ENCODE results near the gene ITGB6.

ITGB6 gene

GRCh38 chr2:160199683-160200389 lies at the start of gene ITGB6:
Gene ITGB6, minus strand, starts transcription at chr2:160200272. Its CDS starts 209 bp downstream, at chr2:160200063.
- no peak for FAIRE-seq
- no peak for DNase-seq (ENCODE audit: low spot score)

- DNase-seq (ENCODE audit: low spot score) (no peak), FAIRE-seq (no peak)
Observed at GRCh38 chr2:160247296-160248035, 47.4 kb upstream of the ITGB6 start.

- peak; percentile 29 for FAIRE-seq
- DNase-seq (ENCODE audit: low spot score): no peak
Observed at GRCh38 chr2:160246356-160246755, 46.3 kb upstream of the ITGB6 start.

- no peak for FAIRE-seq
- DNase-seq (ENCODE audit: low spot score): no peak
Observed at GRCh38 chr2:160245614-160246155, 45.6 kb upstream of the ITGB6 start.

GRCh38 chr2:160242893-160243564 lies 43.0 kb upstream of the ITGB6 start:
- DNase-seq (ENCODE audit: low spot score): no peak
- FAIRE-seq: no peak

GRCh38 chr2:160241251-160242137 lies 41.4 kb upstream of the ITGB6 start:
- FAIRE-seq (peak; percentile 91), DNase-seq (ENCODE audit: low spot score) (peak; percentile 79)

- DNase-seq (ENCODE audit: low spot score): no peak
- no peak for FAIRE-seq
Observed at GRCh38 chr2:160239436-160239835, 39.4 kb upstream of the ITGB6 start.

GRCh38 chr2:160238392-160238791 lies 38.3 kb upstream of the ITGB6 start:
- no peak for DNase-seq (ENCODE audit: low spot score)
- FAIRE-seq: no peak

GRCh38 chr2:160232905-160233475 lies 32.9 kb upstream of the ITGB6 start:
- DNase-seq (ENCODE audit: low spot score) (no peak), FAIRE-seq (no peak)

- peak; percentile 64 for DNase-seq (ENCODE audit: low spot score)
Observed at GRCh38 chr2:160229591-160229990, 29.5 kb upstream of the ITGB6 start.

GRCh38 chr2:160228141-160228917 lies 28.3 kb upstream of the ITGB6 start:
- FAIRE-seq (peak; percentile 99), DNase-seq (ENCODE audit: low spot score) (peak; percentile 96)

More at GRCh38 chr2:160229591-160229990, 29.5 kb upstream of the ITGB6 start:
- no peak for FAIRE-seq

GRCh38 chr2:160227293-160227915 lies 27.3 kb upstream of the ITGB6 start:
- DNase-seq (ENCODE audit: low spot score) (peak; percentile 91), FAIRE-seq (peak; percentile 90)

GRCh38 chr2:160226367-160226766 lies 26.3 kb upstream of the ITGB6 start:
- DNase-seq (ENCODE audit: low spot score): no peak
- FAIRE-seq: no peak

- DNase-seq (ENCODE audit: low spot score) (no peak), FAIRE-seq (no peak)
Observed at GRCh38 chr2:160225722-160226121, 25.6 kb upstream of the ITGB6 start.

- DNase-seq (ENCODE audit: low spot score): no peak
- no peak for FAIRE-seq
Observed at GRCh38 chr2:160224507-160224906, 24.4 kb upstream of the ITGB6 start.

- DNase-seq (ENCODE audit: low spot score) (peak; percentile 99), FAIRE-seq (peak; percentile 98)
Observed at GRCh38 chr2:160224060-160224459, 24.0 kb upstream of the ITGB6 start.

- peak; percentile 68 for DNase-seq (ENCODE audit: low spot score)
Observed at GRCh38 chr2:160223560-160223959, 23.5 kb upstream of the ITGB6 start.

GRCh38 chr2:160222546-160223283 lies 22.6 kb upstream of the ITGB6 start:
- no peak for FAIRE-seq
- peak; percentile 56 for DNase-seq (ENCODE audit: low spot score)

More at GRCh38 chr2:160223560-160223959, 23.5 kb upstream of the ITGB6 start:
- FAIRE-seq: no peak

Data from RCC 7860 (cell line).